AG09309 (cell line): ENCODE measurements around the gene ANKRD18A.

Experiments
- DNase-seq: peaks from one replicate; pipeline ENCODE4 v3.0.0-alpha.2; 2010; ENCODE audit warnings: low read depth
- H3K4me3 ChIP-seq: 2 replicates; pipeline ENCODE4 v1.5.1; 2011; ENCODE audit warnings: mild to moderate bottlenecking, low read depth, low read length, moderate library complexity; ENCODE audit not compliant: control insufficient read depth
- TF ChIP-seq, protein P1 (sequence below): IDR thresholded peaks from 2 replicates; pipeline ENCODE4 v1.5.1; 2011; ENCODE audit warnings: mild to moderate bottlenecking, low read depth, low read length, inconsistent platforms; ENCODE audit not compliant: insufficient read depth, control insufficient read depth; ENCODE audit errors: missing control alignments

ANKRD18A gene

DNA sequence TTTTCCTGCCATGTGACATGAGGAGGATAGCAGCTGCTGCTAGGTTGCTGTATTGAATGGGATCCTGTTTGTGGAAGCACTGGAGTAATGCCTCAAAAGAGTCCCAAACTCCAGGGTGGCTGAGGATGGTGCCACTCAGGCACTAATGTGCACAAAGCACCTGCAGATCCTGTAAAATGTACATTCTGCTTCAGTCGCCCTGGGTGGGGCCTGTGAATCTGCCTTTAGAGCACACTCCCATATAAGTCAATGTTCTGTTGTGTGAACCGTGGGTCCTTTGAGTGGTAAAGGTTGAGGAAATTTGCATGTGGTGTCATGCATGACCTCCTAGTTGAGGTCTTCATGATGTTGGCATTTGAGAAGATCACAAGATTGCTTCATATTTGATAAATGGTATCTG is 31.6 kb upstream of the ANKRD18A start:
- TF ChIP-seq, protein P1, sequence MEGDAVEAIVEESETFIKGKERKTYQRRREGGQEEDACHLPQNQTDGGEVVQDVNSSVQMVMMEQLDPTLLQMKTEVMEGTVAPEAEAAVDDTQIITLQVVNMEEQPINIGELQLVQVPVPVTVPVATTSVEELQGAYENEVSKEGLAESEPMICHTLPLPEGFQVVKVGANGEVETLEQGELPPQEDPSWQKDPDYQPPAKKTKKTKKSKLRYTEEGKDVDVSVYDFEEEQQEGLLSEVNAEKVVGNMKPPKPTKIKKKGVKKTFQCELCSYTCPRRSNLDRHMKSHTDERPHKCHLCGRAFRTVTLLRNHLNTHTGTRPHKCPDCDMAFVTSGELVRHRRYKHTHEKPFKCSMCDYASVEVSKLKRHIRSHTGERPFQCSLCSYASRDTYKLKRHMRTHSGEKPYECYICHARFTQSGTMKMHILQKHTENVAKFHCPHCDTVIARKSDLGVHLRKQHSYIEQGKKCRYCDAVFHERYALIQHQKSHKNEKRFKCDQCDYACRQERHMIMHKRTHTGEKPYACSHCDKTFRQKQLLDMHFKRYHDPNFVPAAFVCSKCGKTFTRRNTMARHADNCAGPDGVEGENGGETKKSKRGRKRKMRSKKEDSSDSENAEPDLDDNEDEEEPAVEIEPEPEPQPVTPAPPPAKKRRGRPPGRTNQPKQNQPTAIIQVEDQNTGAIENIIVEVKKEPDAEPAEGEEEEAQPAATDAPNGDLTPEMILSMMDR = no peak
- no peak overlapping the region for H3K4me3 ChIP-seq
- DNase-seq = no peak

GRCh38 chr9:38651400-38652042 is 31.1 kb upstream of the ANKRD18A start:
- no peak overlapping the region for H3K4me3 ChIP-seq
- TF ChIP-seq, protein P1 = no peak
- no peak for DNase-seq

GRCh38 chr9:38650564-38650963 is 30.2 kb upstream of the ANKRD18A start:
- H3K4me3 ChIP-seq = no peak overlapping the region
- TF ChIP-seq, protein P1 = no peak
- DNase-seq = no peak

DNA sequence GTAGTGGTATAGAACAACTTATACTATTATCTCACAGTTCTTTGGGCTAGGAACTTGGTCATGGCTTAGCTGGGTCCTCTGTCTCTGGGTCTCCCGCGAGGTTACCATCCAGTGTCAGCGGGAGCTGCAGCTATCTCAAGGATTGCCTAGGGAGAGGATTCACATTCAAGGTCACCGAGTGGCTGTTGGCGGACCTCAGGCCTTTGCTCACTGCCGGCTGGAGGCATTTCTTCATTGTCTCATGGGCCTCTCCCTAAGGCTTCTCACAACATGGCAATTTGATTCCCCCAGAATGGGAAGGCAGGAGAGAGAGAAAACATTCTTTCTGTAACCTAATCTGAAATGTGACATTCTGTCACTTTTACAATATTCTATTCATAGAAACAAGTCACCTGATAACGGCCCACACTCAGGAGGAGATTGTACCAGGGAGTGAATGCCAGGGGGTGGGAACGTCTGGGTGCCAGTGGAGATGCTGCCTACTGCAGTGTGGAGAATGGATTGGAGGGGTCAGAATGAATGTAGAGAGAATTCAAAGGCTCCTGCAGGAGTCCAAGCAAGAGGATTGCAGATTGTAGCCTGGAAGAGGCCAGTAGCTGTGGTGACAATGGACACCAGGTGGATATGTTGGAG is 29.5 kb upstream of the ANKRD18A start:
- TF ChIP-seq, protein P1 = no peak
- DNase-seq = no peak
- H3K4me3 ChIP-seq = no peak overlapping the region

- no peak for DNase-seq
- TF ChIP-seq, protein P1 = no peak
- H3K4me3 ChIP-seq = no peak overlapping the region
Observed at GRCh38 chr9:38644601-38645000, 24.2 kb upstream of the ANKRD18A start.

DNA sequence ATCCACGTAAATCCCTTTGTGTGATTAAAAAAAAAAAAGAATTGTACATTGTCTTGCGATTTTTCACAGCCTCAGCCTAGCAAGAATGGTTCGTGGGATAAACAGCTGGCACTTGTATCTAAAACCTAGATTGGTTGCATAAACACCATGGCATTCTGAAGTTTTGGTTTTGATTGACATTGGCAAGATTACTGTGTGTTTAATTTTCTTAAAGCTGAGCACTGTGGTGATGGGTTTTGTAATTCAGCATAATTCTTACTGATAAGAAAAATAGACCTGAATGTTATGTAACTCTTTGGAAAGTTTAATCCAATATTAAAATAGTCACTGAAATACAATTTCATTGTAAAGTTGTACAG is 23.4 kb upstream of the ANKRD18A start:
- DNase-seq = no peak
- TF ChIP-seq, protein P1 = no peak
- no peak overlapping the region for H3K4me3 ChIP-seq
